ENCODE results near the gene GPR156.

DNA sequence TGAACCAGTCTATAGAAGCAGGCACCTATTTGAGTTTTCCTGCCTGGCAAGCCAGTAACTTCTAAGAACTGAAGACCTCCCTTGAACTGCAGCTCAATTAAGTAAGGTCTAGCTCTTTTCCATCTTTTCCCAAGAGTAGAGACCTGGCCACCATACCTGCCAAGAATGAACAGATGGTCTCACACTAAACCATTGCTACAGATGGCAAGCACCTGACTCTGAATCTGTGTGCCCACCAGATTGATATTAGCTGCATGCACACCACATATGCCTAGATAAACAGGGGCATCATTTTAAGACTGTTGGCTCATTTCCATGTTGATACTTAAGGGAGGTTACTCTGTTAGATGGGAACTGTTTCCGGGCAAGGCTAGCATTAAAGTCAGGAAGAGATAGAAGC lies 156.0 kb downstream of the GPR156 start:
- TF ChIP-seq, protein P1, sequence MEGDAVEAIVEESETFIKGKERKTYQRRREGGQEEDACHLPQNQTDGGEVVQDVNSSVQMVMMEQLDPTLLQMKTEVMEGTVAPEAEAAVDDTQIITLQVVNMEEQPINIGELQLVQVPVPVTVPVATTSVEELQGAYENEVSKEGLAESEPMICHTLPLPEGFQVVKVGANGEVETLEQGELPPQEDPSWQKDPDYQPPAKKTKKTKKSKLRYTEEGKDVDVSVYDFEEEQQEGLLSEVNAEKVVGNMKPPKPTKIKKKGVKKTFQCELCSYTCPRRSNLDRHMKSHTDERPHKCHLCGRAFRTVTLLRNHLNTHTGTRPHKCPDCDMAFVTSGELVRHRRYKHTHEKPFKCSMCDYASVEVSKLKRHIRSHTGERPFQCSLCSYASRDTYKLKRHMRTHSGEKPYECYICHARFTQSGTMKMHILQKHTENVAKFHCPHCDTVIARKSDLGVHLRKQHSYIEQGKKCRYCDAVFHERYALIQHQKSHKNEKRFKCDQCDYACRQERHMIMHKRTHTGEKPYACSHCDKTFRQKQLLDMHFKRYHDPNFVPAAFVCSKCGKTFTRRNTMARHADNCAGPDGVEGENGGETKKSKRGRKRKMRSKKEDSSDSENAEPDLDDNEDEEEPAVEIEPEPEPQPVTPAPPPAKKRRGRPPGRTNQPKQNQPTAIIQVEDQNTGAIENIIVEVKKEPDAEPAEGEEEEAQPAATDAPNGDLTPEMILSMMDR (IDR thresholded peaks at IDR 0.05) = no peak
- no peak for TF ChIP-seq POLR2A (IDR thresholded peaks at IDR 0.05)

All from Peyer's patch (tissue), 4 donors.